Naive thymus-derived CD4-positive, alpha-beta T cell (primary cell): Measurements from ENCODE around the gene LZTR1. TPM values are rescaled to one million over a fixed set of nuclear protein-coding genes. Genes with fewer than 3 reads are reported as not detected.
"Not testable (repeated sequence)": the region's sequence is repeated elsewhere in the genome, so short reads cannot be mapped to it uniquely, and the experiment has no call there.

ENCODE experiments used
- ATAC-seq: fragments of 150-1000 bp; cut with Tn5 transposase; 2 replicates; pipeline ENCODE4 v1.10.0; 2021; ENCODE audit warnings: mild to moderate bottlenecking, moderate library complexity
- CTCF ChIA-PET: fragments of 350-600 bp; sonication (Branson Sonifier 250); formaldehyde crosslinking; loops from one replicate; lab custom pipeline; 2021; ENCODE audit warnings: antibody characterized with exemption; lab: Charles Lee
- POLR2A ChIA-PET: fragments of 350-600 bp; sonication (Branson Sonifier 250); formaldehyde crosslinking; loops from one replicate; lab custom pipeline; 2021; ENCODE audit warnings: antibody characterized with exemption, inconsistent platforms; lab: Charles Lee
- DNase-seq, 9 donors: peaks; one replicate each; pipeline versions ENCODE4 v3.0.0 to v3.0.0-alpha.2; 2020 to 2022; ENCODE audit warnings: mixed read lengths in 1 of 9
- H3K27ac ChIP-seq: one replicate; pipeline ENCODE4 v1.7.0; 2013; ENCODE audit warnings: mild to moderate bottlenecking, low read depth, low read length, moderate library complexity
- H3K27me3 ChIP-seq, 2 donors: one replicate each; pipeline ENCODE4 v1.7.0; 2013; ENCODE audit warnings: low read length in 2 of 2, mild to moderate bottlenecking in 2 of 2, moderate library complexity in 2 of 2; ENCODE audit not compliant: control insufficient read depth in 2 of 2, insufficient read depth in 2 of 2
- H3K36me3 ChIP-seq, 3 experiments: 1 replicate in 2 of 3; 2 replicates in 1 of 3; pipeline ENCODE4 v1.7.0; 2013; ENCODE audit warnings: low read length in 3 of 3, mild to moderate bottlenecking in 3 of 3, moderate library complexity in 1 of 3; ENCODE audit not compliant: insufficient read depth in 3 of 3, control insufficient read depth in 2 of 3
- H3K4me1 ChIP-seq, 2 donors: one replicate each; pipeline ENCODE4 v1.7.0; 2013; ENCODE audit warnings: low read length in 2 of 2, mild to moderate bottlenecking in 2 of 2, moderate library complexity in 1 of 2; ENCODE audit not compliant: control insufficient read depth in 2 of 2, insufficient read depth in 2 of 2
- H3K4me3 ChIP-seq: 2 replicates; pipeline ENCODE4 v1.7.0; 2013; ENCODE audit warnings: mild to moderate bottlenecking, low read length
- H3K9me3 ChIP-seq, 3 experiments: 1 replicate in 2 of 3; 2 replicates in 1 of 3; pipeline ENCODE4 v1.7.0; 2013; ENCODE audit warnings: low read length in 3 of 3; ENCODE audit not compliant: control insufficient read depth in 2 of 3
- H3K27ac Mint-ChIP-seq, 9 donors: one replicate each; pipeline ENCODE4 v1.8.0; 2020 to 2022; ENCODE audit warnings: mixed read lengths in 9 of 9, mild to moderate bottlenecking in 8 of 9, moderate library complexity in 5 of 9, inconsistent platforms in 2 of 9
- H3K27me3 Mint-ChIP-seq, 5 donors: one replicate each; pipeline ENCODE4 v1.8.0; 2021 to 2022; ENCODE audit warnings: mixed read lengths in 5 of 5, mild to moderate bottlenecking in 1 of 5
- H3K36me3 Mint-ChIP-seq, 5 donors: one replicate each; pipeline ENCODE4 v1.8.0; 2020 to 2022; ENCODE audit warnings: mixed read lengths in 5 of 5, mild to moderate bottlenecking in 3 of 5, inconsistent platforms in 1 of 5
- H3K4me1 Mint-ChIP-seq, 7 donors: one replicate each; pipeline ENCODE4 v1.8.0; 2020 to 2022; ENCODE audit warnings: mixed read lengths in 7 of 7, mild to moderate bottlenecking in 3 of 7, inconsistent platforms in 1 of 7
- H3K4me3 Mint-ChIP-seq, 10 donors: one replicate each; pipeline ENCODE4 v1.8.0; 2020 to 2022; ENCODE audit warnings: mild to moderate bottlenecking in 10 of 10, mixed read lengths in 10 of 10, moderate library complexity in 6 of 10, inconsistent platforms in 2 of 10
- H3K9me3 Mint-ChIP-seq, 11 donors: one replicate each; pipeline ENCODE4 v1.8.0; 2020 to 2022; ENCODE audit warnings: mixed read lengths in 11 of 11, mild to moderate bottlenecking in 4 of 11, inconsistent platforms in 1 of 11, moderate library complexity in 1 of 11
- intact Hi-C, 2 donors: fragments of 100-400 bp; cut with micrococcal nuclease; formaldehyde crosslinking; loops; one replicate each; pipeline ENCODE4 v1.15.1; 2023
- polyA plus RNA-seq, 2 donors: library from polyadenylated mRNA; unstranded; fragments of 300-500 nt; fragmentation: Illumina TruSeq; gene quantifications; one replicate each; pipeline ENCODE4 v1.2.3, GENCODE V29; 2021
- total RNA-seq, 6 experiments: library from RNA in 5 of 6; stranded (reverse) in 5 of 6; gene quantifications; 1 replicate in 5 of 6; 2 replicates in 1 of 6; pipeline ENCODE4 v1.2.3 and lab custom pipeline; 2021 to 2026

The LZTR1 gene
- total and polyA plus RNA-seq, 7 experiments from 2014 or later: 11.4 to 104 (median 71.2) TPM

DNA sequence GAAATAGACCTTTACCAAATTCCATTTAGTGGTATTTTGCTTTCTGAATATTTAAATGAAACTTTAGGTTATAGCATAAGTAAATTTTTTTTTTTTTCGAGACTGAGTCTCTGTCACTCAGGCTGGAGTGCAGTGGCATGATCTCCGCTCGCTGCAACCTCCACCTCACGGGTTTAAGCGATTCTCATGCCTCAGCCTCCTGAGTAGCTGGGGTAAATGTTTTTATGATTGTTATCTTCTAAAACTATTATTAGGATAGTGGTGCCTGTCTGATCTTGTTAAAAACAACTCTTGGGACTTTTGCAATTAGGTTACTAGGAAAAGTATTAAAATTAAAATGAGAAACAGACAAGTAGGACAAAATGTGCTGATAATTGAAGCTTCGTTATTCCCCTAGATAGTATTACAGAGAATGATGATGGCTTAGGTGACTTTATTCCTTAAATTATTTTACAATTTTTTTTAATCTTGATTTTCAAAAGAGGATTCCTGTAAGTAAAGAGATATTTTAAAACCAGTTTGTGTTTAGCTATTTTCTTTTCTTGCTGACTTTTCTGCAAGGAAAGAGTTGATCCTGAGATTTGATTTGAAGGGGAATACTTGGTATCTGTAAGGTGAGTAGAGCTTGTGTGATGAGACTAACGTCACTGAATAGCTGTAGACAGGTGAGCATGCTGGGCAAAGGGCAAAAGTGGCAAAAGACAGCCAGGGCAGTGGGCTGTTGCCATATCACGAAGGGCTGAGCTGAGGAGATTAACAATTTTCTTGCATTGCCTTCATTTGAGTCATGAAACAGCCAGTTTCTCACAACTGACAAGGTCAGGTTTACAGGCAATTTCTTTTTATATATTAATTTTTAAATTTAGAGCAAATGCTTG is 44.1 kb upstream of the LZTR1 start:
- H3K36me3 Mint-ChIP-seq: peaks cover 13 to 56% (median 27%) of the 10 kb centered on the region in 5 donors
- peak overlapping the region in 5 of 9 donors; percentile 18 to 71 (median 57) for H3K27ac Mint-ChIP-seq
- peaks cover 52 to 94% (median 81%) of the 10 kb centered on the region in 7 donors for H3K4me1 Mint-ChIP-seq

GRCh38 chr22:20939457-20940185 is 42.5 kb upstream of the LZTR1 start:
- Mint-ChIP-seq H3K4me1 (peaks cover 48 to 92% (median 79%) of the 10 kb centered on the region in 7 donors), H3K36me3 (peaks cover 10 to 51% (median 22%) of the 10 kb centered on the region in 5 donors), H3K27ac (peak overlapping the region in 3 of 9 donors; percentile 14 to 55 (median 26)), H3K4me3 (peak overlapping the region in 9 of 10 donors; percentile 6 to 83 (median 38))
- intact Hi-C loops, DNase-seq, H3K27ac ChIP-seq, POLR2A ChIA-PET, H3K27me3 Mint-ChIP-seq, H3K9me3 Mint-ChIP-seq, H3K9me3 ChIP-seq, CTCF ChIA-PET, H3K27me3 ChIP-seq, H3K4me3 ChIP-seq, ATAC-seq: not testable (repeated sequence)
- peaks cover 21 to 36% of the 10 kb centered on the region in 2 donors for H3K4me1 ChIP-seq
- H3K36me3 ChIP-seq: peaks cover 0 to 19% (median 5%) of the 10 kb centered on the region in 3 experiments

More for the DNA sequence above, 44.1 kb upstream of the LZTR1 start:
- intact Hi-C loops: no loop called here
- DNase-seq (no peak), ATAC-seq (no peak)
- Histone ChIP-seq H3K4me1 (peaks cover 25 to 36% of the 10 kb centered on the region in 2 donors), H3K36me3 (peaks cover 0 to 25% (median 11%) of the 10 kb centered on the region in 3 experiments), H3K27me3 (no peaks in the 10 kb centered on the region), H3K27ac (no peak overlapping the region), H3K4me3 (no peak overlapping the region), H3K9me3 (no peaks in the 10 kb centered on the region)
- Mint-ChIP-seq H3K4me3 (peak overlapping the region in 7 of 10 donors; percentile 26 to 83 (median 74)), H3K27me3 (no peaks in the 10 kb centered on the region), H3K9me3 (no peaks in the 10 kb centered on the region)
- CTCF ChIA-PET: interaction anchor here (1.3 kb wide), 1 partner anchor 22 kb away, joined by 3 read pairs; no protein-coding TSS in a partner anchor
- POLR2A ChIA-PET: no interaction called here

GRCh38 chr22:20940186-20940651 is 41.9 kb upstream of the LZTR1 start:
- ChIA-PET POLR2A (no interaction called here), CTCF (no interaction called here)
- Mint-ChIP-seq H3K27ac (peak overlapping the region in 3 of 9 donors; percentile 14 to 46 (median 17)), H3K27me3 (no peaks in the 10 kb centered on the region), H3K4me3 (peak overlapping the region in 8 of 10 donors; percentile 20 to 83 (median 55)), H3K36me3 (peaks cover 10 to 49% (median 22%) of the 10 kb centered on the region in 5 donors), H3K4me1 (peaks cover 50 to 92% (median 82%) of the 10 kb centered on the region in 7 donors), H3K9me3 (no peaks in the 10 kb centered on the region)
- intact Hi-C loops: no loop called here
- ATAC-seq: no peak
- H3K9me3 ChIP-seq: no peaks in the 10 kb centered on the region
- H3K36me3 ChIP-seq: peaks cover 0 to 15% (median 5%) of the 10 kb centered on the region in 3 experiments
- H3K27me3 ChIP-seq: no peaks in the 10 kb centered on the region
- no peak for DNase-seq
- peaks cover 25 to 36% of the 10 kb centered on the region in 2 donors for H3K4me1 ChIP-seq
- no peak overlapping the region for H3K4me3 ChIP-seq
- H3K27ac ChIP-seq: no peak overlapping the region

DNA sequence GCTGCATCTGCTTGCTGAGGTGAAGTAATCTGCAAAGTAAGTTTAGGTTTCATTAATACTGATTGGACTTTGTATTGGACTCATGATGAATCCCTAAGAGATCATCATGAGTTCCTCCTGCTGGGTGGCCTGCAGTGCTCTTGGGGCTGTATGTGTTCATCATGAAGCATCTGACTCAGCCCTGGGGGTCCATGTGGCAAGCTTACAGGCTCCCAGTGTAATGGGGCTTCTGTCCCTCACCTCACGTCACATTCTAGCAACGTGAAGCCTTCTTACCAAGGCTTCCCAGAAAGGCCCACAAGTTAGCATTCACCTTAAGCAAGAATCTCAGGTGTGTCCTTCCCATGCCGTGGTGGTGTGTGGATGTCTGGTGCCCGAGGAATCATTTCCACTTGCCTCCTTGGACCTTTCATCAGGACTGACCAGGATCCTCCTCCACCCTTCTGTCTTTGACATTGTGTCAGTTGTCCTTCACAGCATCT is 41.2 kb upstream of the LZTR1 start:
- Histone ChIP-seq H3K27me3 (no peaks in the 10 kb centered on the region), H3K9me3 (no peaks in the 10 kb centered on the region), H3K4me1 (peaks cover 28 to 29% of the 10 kb centered on the region in 2 donors), H3K4me3 (no peak overlapping the region), H3K27ac (no peak overlapping the region), H3K36me3 (peaks cover 0 to 10% (median 5%) of the 10 kb centered on the region in 3 experiments)
- intact Hi-C loops: no loop called here
- Mint-ChIP-seq H3K36me3 (peaks cover 10 to 49% (median 22%) of the 10 kb centered on the region in 5 donors), H3K27me3 (no peaks in the 10 kb centered on the region), H3K4me1 (peaks cover 53 to 95% (median 87%) of the 10 kb centered on the region in 7 donors), H3K9me3 (no peaks in the 10 kb centered on the region), H3K27ac (peak overlapping the region in 4 of 9 donors; percentile 8 to 70 (median 36)), H3K4me3 (peak overlapping the region in 8 of 10 donors; percentile 21 to 83 (median 55))
- DNase-seq: no peak
- ATAC-seq: no peak
- POLR2A ChIA-PET: no interaction called here
- CTCF ChIA-PET: no interaction called here

DNA sequence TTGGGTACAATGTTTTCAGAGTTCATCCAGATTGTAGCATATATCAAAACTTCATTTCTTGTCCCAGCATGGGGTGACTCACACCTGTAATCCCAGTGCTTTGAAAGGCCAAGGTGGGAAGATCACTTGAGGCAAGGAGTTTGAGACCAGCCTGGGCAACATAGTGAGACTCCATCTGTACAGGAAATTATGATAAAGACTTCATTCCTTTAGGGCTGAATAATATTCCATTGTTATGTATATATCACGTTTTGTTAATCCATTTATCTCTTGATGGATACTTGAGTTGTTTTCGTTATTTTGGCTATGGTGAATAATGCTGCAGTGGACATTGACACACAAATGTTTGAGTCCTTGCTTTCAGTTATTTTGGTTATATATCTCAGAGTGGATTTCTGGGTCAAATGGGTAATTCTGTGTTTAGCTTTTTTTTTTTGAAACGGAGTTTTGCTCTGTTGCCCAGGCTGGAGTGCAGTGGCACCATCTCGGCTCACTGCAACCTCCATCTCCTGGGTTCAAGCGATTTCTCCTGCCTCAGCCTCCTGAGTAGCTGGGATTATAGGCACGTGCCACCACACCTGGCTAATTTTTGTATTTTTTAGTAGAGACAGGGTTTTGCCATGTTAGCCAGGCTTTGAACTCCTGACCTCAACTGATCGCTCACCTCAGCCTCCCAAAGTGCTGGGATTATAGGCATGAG is 39.7 kb upstream of the LZTR1 start:
- H3K9me3 Mint-ChIP-seq, CTCF ChIA-PET, intact Hi-C loops, POLR2A ChIA-PET, H3K36me3 ChIP-seq, ATAC-seq, H3K27me3 ChIP-seq, H3K4me3 ChIP-seq, H3K9me3 ChIP-seq, DNase-seq, H3K27ac ChIP-seq, H3K27me3 Mint-ChIP-seq: not testable (repeated sequence)
- peaks cover 51 to 95% (median 81%) of the 10 kb centered on the region in 7 donors for H3K4me1 Mint-ChIP-seq
- H3K4me1 ChIP-seq: peaks cover 16 to 19% of the 10 kb centered on the region in 2 donors
- H3K4me3 Mint-ChIP-seq: peak overlapping the region in 7 of 10 donors; percentile 14 to 52 (median 37)
- peak overlapping the region in 2 of 9 donors; percentile 57 to 75 for H3K27ac Mint-ChIP-seq
- peaks cover 9 to 41% (median 17%) of the 10 kb centered on the region in 5 donors for H3K36me3 Mint-ChIP-seq
